GOT3 (cell line): ENCODE measurements around the gene PLK5.

ENCODE experiments used
- DNase-seq: peaks from one replicate; lab custom pipeline; 2025; ENCODE audit warnings: mixed read lengths; lab: John Stamatoyannopoulos, UW

The PLK5 gene

DNA sequence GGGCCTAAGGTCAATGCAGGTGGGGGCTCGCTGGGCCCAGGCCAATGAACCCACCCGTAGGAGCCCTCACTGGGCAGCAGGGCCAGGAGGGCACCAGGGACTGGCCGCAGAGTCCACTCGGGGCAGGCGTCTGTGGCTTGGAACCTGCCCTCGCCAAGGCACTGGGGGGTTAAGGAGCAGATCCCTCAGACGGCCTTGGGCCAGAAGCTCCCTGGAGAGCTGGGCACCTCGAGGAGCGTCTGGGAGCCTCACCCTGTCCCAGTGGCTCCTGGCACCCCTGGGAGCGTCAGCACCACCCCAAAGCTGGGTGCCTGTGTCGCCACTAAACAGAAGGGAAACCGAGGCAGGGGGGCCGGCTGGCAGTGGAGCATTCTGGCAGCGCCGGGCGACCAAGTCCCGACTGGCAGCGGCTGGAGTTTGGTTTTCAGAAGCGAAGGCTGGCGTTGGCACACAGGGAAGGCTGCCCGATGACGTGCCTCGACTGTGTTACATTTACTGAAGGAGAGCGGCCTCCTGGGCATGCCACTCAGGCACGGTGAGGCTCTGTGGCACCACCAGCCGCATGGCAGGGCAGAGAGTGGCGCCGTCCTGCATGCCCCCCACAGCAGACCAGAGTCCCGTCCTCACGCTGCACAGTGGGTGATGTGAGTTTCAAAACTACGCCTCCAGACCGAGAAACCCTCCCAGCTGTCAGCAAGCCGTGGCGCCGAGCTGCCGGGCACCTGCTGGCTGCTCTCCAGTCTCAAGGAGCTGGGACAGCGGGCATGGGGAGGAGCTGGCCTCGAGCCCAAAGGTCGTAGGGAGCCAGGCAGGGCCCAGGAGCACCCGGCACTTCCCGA is 53.4 kb downstream of the PLK5 start:
- DNase-seq = no peak

DNA sequence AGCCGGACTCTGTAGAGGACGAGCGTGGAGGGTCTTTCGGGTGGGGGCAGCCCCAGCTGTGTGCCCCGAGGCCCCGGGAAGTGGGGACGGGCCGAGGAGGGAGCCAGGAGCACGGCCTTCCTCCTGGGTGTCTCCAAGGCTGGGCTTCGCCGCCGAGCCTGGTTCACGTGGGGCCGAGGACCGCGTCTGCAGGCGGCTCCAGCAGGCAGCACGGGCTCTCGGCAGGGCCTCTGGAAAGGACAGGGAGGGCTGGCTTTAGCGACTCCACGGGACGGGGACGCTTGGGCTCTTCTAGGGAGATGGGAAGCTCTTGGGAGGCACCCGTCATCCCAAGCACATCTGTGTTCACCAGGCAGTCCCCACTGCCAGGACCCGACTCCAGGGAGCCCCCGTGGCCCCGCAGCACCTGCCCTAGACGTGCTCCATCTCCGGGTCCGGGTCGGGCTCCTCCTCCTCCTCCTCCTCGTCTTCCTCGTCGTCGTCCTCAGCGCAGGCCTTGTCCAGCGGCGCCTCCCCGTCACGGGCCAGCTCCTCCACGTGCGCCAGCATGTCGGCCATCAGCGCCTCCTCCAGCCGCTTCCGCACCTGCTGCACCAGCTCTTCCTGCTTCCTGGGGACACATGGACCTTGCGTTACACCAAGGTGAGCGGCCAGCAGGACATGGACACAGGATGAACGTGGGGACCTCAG is 54.2 kb downstream of the PLK5 start:
- DNase-seq = no peak

GRCh38 chr19:1579222-1579621 is 55.3 kb downstream of the PLK5 start:
- no peak for DNase-seq

DNA sequence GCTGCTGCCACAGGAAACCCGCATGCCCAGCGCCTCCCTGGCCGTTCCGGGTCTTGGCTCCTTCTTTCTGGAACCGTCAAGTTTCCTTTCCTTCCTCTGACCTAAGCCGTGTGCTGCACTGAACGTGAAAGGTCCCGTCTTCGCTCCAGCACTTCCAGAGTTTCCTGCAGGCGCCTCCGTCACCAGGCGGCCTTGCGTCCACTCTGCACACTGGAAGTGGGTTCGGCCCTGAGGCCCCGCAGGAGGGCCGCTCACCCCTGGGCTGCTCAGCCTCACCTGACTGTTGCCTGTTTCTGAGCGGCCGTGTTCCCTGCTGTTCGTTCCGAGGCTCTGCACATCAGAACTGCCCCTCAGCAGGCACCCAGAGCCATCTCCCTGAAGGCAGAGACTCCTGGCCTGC is 56.5 kb downstream of the PLK5 start:
- DNase-seq = no peak

DNA sequence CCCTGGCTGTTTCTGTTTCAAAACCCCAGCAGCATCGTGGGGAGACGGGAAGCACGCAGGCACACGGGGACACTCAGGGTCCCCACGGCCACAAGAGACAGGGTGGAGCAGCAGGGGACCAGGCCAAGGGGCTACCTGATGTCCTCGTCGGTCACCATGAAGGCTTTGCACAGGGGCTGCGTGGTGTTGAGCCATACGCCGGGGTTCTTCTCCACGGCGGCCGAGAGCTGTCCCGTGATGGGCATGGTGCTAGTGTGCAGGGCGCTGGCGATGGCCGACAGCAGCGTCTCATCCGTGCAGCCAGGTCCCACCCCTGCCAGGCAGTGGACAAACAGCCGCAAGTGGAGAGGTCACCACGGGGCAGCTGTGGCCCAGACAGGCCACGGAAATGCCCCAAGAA is 57.1 kb downstream of the PLK5 start:
- DNase-seq = no peak

- DNase-seq = no peak
Measured at GRCh38 chr19:1582201-1582600, 58.3 kb downstream of the PLK5 start.

- no peak for DNase-seq
Measured at GRCh38 chr19:1584500-1585242, 60.8 kb downstream of the PLK5 start.

DNA sequence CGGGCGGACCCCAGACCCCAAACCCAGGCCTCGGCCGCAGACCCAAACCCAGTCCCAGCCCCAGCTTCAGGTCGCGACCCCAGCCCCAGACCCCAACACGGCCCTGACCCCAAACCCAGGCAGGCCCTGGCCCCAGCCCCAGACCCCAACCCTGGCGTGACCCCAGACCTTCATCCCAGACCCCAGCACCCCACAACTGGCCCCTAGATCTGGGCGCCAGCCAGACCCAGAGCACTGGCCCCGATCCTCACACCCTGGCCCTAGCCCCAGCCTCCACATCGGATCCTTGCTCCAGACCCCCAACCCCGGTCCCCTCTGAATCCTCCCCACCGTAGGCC is 61.3 kb downstream of the PLK5 start:
- DNase-seq = no peak
